ENCODE measurements around the gene LCOR.
"Not testable (repeated sequence)": the region's sequence is repeated elsewhere in the genome, so short reads cannot be mapped to it uniquely, and the experiment has no call there.

Gene LCOR

GRCh38 chr10:96838529-96838928 is 6.4 kb downstream of the LCOR start:
- DNase-seq (ENCODE audit: low read depth in 1 of 2, low spot score in 1 of 2): no peak

GRCh38 chr10:96840841-96841518 is 8.9 kb downstream of the LCOR start:
- DNase-seq (ENCODE audit: low read depth in 1 of 2, low spot score in 1 of 2): no peak

- no peak for DNase-seq (ENCODE audit: low read depth in 1 of 2, low spot score in 1 of 2)
Observed at GRCh38 chr10:96842896-96843723, 11.0 kb downstream of the LCOR start.

- no peak for DNase-seq (ENCODE audit: low read depth in 1 of 2, low spot score in 1 of 2)
Observed at GRCh38 chr10:96843823-96844222, 11.7 kb downstream of the LCOR start.

- no peak for DNase-seq (ENCODE audit: low read depth in 1 of 2, low spot score in 1 of 2)
Observed at GRCh38 chr10:96846395-96846794, 14.3 kb downstream of the LCOR start.

- no peak for DNase-seq (ENCODE audit: low read depth in 1 of 2, low spot score in 1 of 2)
Observed at GRCh38 chr10:96846926-96847325, 14.8 kb downstream of the LCOR start.

GRCh38 chr10:96847356-96847755 is 15.3 kb downstream of the LCOR start:
- DNase-seq (ENCODE audit: low read depth in 1 of 2, low spot score in 1 of 2): not testable (repeated sequence)

GRCh38 chr10:96850113-96850512 is 18.0 kb downstream of the LCOR start:
- no peak for DNase-seq (ENCODE audit: low read depth in 1 of 2, low spot score in 1 of 2)

- no peak for DNase-seq (ENCODE audit: low read depth in 1 of 2, low spot score in 1 of 2)
Observed at GRCh38 chr10:96850825-96851224, 18.7 kb downstream of the LCOR start.

- DNase-seq (ENCODE audit: low read depth in 1 of 2, low spot score in 1 of 2): no peak
Observed at GRCh38 chr10:96851281-96851680, 19.2 kb downstream of the LCOR start.

- DNase-seq (ENCODE audit: low read depth in 1 of 2, low spot score in 1 of 2): no peak
Observed at GRCh38 chr10:96856317-96856716, 24.2 kb downstream of the LCOR start.

GRCh38 chr10:96857301-96858012 is 25.4 kb downstream of the LCOR start:
- no peak for DNase-seq (ENCODE audit: low read depth in 1 of 2, low spot score in 1 of 2)

GRCh38 chr10:96858038-96858705 is 26.1 kb downstream of the LCOR start:
- DNase-seq (ENCODE audit: low read depth in 1 of 2, low spot score in 1 of 2): no peak

GRCh38 chr10:96858706-96859050 is 26.6 kb downstream of the LCOR start:
- DNase-seq (ENCODE audit: low read depth in 1 of 2, low spot score in 1 of 2): no peak

- no peak for DNase-seq (ENCODE audit: low read depth in 1 of 2, low spot score in 1 of 2)
Observed at GRCh38 chr10:96860631-96861277, 28.7 kb downstream of the LCOR start.

GRCh38 chr10:96863922-96864543 is 31.9 kb downstream of the LCOR start:
- no peak for DNase-seq (ENCODE audit: low read depth in 1 of 2, low spot score in 1 of 2)

GRCh38 chr10:96873086-96873485 is 41.0 kb downstream of the LCOR start:
- no peak for DNase-seq (ENCODE audit: low read depth in 1 of 2, low spot score in 1 of 2)

- DNase-seq (ENCODE audit: low read depth in 1 of 2, low spot score in 1 of 2): no peak
Observed at GRCh38 chr10:96873756-96874467, 41.8 kb downstream of the LCOR start.

GRCh38 chr10:96878057-96878456 is 46.0 kb downstream of the LCOR start:
- DNase-seq (ENCODE audit: low read depth in 1 of 2, low spot score in 1 of 2): no peak

- no peak for DNase-seq (ENCODE audit: low read depth in 1 of 2, low spot score in 1 of 2)
Observed at GRCh38 chr10:96880575-96880974, 48.5 kb downstream of the LCOR start.
